GM15510 (cell line): ENCODE data around the gene EIF4E2.

Source experiments
- POLR2A ChIP-seq: IDR thresholded peaks from 3 replicates; pipeline ENCODE4 v1.6.1; 2011; ENCODE audit warnings: borderline replicate concordance; ENCODE audit not compliant: insufficient read length; ENCODE audit errors: extremely low read depth

EIF4E2 gene

GRCh38 chr2:232528746-232529460, 21.6 kb upstream of the EIF4E2 start:
- no peak for TF ChIP-seq POLR2A

- TF ChIP-seq POLR2A, result no peak
Measured at GRCh38 chr2:232529806-232530547, 20.5 kb upstream of the EIF4E2 start.

- TF ChIP-seq POLR2A, result no peak
Measured at GRCh38 chr2:232530626-232531260, 19.7 kb upstream of the EIF4E2 start.

GRCh38 chr2:232532419-232532818, 18.1 kb upstream of the EIF4E2 start:
- TF ChIP-seq POLR2A, result no peak

GRCh38 chr2:232533944-232534710, 16.4 kb upstream of the EIF4E2 start:
- TF ChIP-seq POLR2A, result no peak

GRCh38 chr2:232534940-232535651, 15.4 kb upstream of the EIF4E2 start:
- TF ChIP-seq POLR2A, result no peak

- TF ChIP-seq POLR2A, result no peak
Measured at GRCh38 chr2:232535761-232536530, 14.5 kb upstream of the EIF4E2 start.

- no peak for TF ChIP-seq POLR2A
Measured at GRCh38 chr2:232537079-232537478, 13.4 kb upstream of the EIF4E2 start.

- no peak for TF ChIP-seq POLR2A
Measured at GRCh38 chr2:232537499-232537898, 13.0 kb upstream of the EIF4E2 start.

- no peak for TF ChIP-seq POLR2A
Measured at GRCh38 chr2:232538671-232539070, 11.8 kb upstream of the EIF4E2 start.

GRCh38 chr2:232539298-232540231, 10.9 kb upstream of the EIF4E2 start, which contains the start of gene CHRNG:
CHRNG (plus strand) TSS chr2:232539692; CDS start chr2:232539748, 56 bp downstream.
- TF ChIP-seq POLR2A, result no peak

- TF ChIP-seq POLR2A, result no peak
Measured at GRCh38 chr2:232540441-232541041, 9.9 kb upstream of the EIF4E2 start.
